ENCODE results near the gene EXOC8. TPM values are rescaled to one million over a fixed set of nuclear protein-coding genes. Genes with fewer than 3 reads are reported as not detected.

The EXOC8 gene
- total and polyA plus RNA-seq, 2 of the 13 experiments (the other 11 are each of a cell fraction or from before 2014, with no cell fraction given), result 2.1 to 7.9 TPM

DNA sequence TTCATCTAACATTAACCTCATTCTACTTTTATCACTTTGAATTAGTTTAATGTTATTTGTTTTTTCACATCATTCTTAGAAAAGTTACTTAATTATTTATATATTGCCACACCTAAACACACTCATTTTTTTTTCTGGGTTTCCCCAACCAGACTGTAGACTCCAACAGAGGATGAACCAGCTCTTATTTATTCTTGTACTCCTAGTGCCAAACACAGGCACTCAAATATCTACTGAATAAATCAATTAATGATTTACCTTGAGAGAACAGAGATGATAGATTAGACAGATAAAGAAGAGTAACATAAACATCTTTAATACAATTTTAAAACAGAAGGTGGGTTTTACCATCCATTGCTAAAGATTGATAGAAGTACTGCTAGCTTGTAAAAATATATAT lies 48.8 kb upstream of the EXOC8 start:
- in situ Hi-C loops (cut with HindIII; ENCODE audit: extremely low pct_ligation_motif_present, low pct_unique_long_range_greater_than_20kb), result no loop called here

More for the DNA sequence above, 48.8 kb upstream of the EXOC8 start:
- Histone ChIP-seq H2AFZ (ENCODE audit: low read length) (no peak overlapping the region), H3K36me3 (replicated peaks in 1 of 2; ENCODE audit: control insufficient read depth in 1 of 2, insufficient read depth in 2 of 2, low read length in 2 of 2) (peaks cover 3 to 24% of the 10 kb centered on the region in 2 experiments), H3K27ac (ENCODE audit: extremely low read length, insufficient read depth, low read length) (no peak overlapping the region), H3K27me3 (ENCODE audit: control insufficient read depth in 1 of 2, insufficient read depth in 2 of 2, low read length in 2 of 2) (no peaks in the 10 kb centered on the region), H3K4me3 (replicated peaks in 1 of 3; ENCODE audit: insufficient read depth in 1 of 3, low read depth in 2 of 3, low read length in 3 of 3) (no peak overlapping the region), H3K79me2 (ENCODE audit: insufficient read depth, low read length) (peaks cover 95% of the 10 kb centered on the region), H3K9me3 (ENCODE audit: low read length) (no peaks in the 10 kb centered on the region), H3K4me2 (ENCODE audit: low read depth, low read length) (no peak overlapping the region), H3K4me1 (ENCODE audit: insufficient read depth, low read length) (peaks cover 66% of the 10 kb centered on the region), H3K9ac (ENCODE audit: insufficient read depth, low read depth, low read length) (no peak overlapping the region), H4K20me1 (ENCODE audit: insufficient read depth, low read length) (peaks cover 77% of the 10 kb centered on the region)
- no peak for FAIRE-seq
- CTCF ChIA-PET (ENCODE audit: low intra/inter-chr PET ratio, low total read pairs), result no interaction called here
- no peak for ATAC-seq
- intact Hi-C loops (cut with micrococcal nuclease; ENCODE audit: unreplicated experiment), result no loop called here
- TF ChIP-seq ZFP36L2 (CRISPR knock-in tag; IDR thresholded peaks at IDR 0.05) (no peak), ATM (IDR thresholded peaks at IDR 0.05; ENCODE audit: borderline replicate concordance) (no peak), PATZ1 (CRISPR knock-in tag; IDR thresholded peaks at IDR 0.05) (no peak)
- TF ChIP-seq, protein P1, sequence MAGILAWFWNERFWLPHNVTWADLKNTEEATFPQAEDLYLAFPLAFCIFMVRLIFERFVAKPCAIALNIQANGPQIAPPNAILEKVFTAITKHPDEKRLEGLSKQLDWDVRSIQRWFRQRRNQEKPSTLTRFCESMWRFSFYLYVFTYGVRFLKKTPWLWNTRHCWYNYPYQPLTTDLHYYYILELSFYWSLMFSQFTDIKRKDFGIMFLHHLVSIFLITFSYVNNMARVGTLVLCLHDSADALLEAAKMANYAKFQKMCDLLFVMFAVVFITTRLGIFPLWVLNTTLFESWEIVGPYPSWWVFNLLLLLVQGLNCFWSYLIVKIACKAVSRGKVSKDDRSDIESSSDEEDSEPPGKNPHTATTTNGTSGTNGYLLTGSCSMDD (CRISPR knock-in tag; IDR thresholded peaks at IDR 0.05), result no peak
- no peak for DNase-seq (ENCODE audit: low spot score)
- POLR2A ChIA-PET, result interaction anchor here (1.6 kb wide), 1 partner anchor 142 kb away, joined by 3 read pairs; the partner anchor contains the start of gene TSNAX
- no TSS peak for BruUV-seq (replicated peaks)

All from HepG2 (cell line).